A549 (cell line): ENCODE measurements around the gene BTBD7.

Source experiments
- CHD4 ChIP-seq: fragments of 200-600 bp; sonication (generic); IDR thresholded peaks from 2 replicates; pipeline ENCODE4 v1.6.1; 2016; ENCODE audit warnings: antibody characterized with exemption, mild to moderate bottlenecking, borderline replicate concordance
- CTCF ChIP-seq: fragments of >200 bp; sonication (Bioruptor Twin); formaldehyde crosslinking; IDR thresholded peaks from 3 replicates; pipeline ENCODE4 v1.5.1; 2016
- EHMT2 ChIP-seq: fragments of 200-600 bp; sonication (generic); IDR thresholded peaks from 2 replicates; pipeline ENCODE4 v1.6.1; 2016; ENCODE audit warnings: antibody characterized with exemption, low read depth, mild to moderate bottlenecking, moderate library complexity
- JUN ChIP-seq, 2 experiments: fragments of >200 bp; sonication (Bioruptor Twin); formaldehyde crosslinking; IDR thresholded peaks; 2 replicates in 1 of 2; 3 replicates in 1 of 2; pipeline ENCODE4 v1.6.1; 2016 to 2017
- MAX ChIP-seq: IDR thresholded peaks from 2 replicates; pipeline ENCODE4 v1.6.1; 2012
- POLR2A ChIP-seq: IDR thresholded peaks from 2 replicates; pipeline ENCODE4 v1.6.1; 2012; ENCODE audit warnings: mild to moderate bottlenecking, low read length
- POLR2AphosphoS2 ChIP-seq: conservative IDR thresholded peaks from 2 replicates; pipeline ENCODE4 v1.6.1; 2012; ENCODE audit warnings: low read length, improper control_type of control experiment, inconsistent platforms
- RAD21 ChIP-seq, 2 experiments: fragments of >200 bp in 1 of 2; sonication (Bioruptor Twin) in 1 of 2; formaldehyde crosslinking in 1 of 2; IDR thresholded peaks in 1 of 2; conservative IDR thresholded peaks in 1 of 2; 2 replicates in 1 of 2; 3 replicates in 1 of 2; pipeline ENCODE4 v1.6.1; 2012 to 2018; ENCODE audit warnings: inconsistent platforms in 1 of 2
- RCOR1 ChIP-seq: fragments of 150-350 bp; IDR thresholded peaks from 2 replicates; pipeline ENCODE4 v1.6.1; 2014; ENCODE audit warnings: antibody characterized with exemption, low read length, low read depth
- REST ChIP-seq: fragments of 200-600 bp; sonication (generic); IDR thresholded peaks from 2 replicates; pipeline ENCODE4 v1.6.1; 2016; ENCODE audit warnings: antibody characterized with exemption, mild to moderate bottlenecking, moderate library complexity
- RFX5 ChIP-seq: fragments of 450-650 bp; IDR thresholded peaks from 2 replicates; pipeline ENCODE4 v1.7.1; 2014; ENCODE audit warnings: antibody characterized with exemption, mild to moderate bottlenecking, moderate library complexity
- SMC3 ChIP-seq: fragments of >200 bp; sonication (Bioruptor Twin); formaldehyde crosslinking; IDR thresholded peaks from 3 replicates; pipeline ENCODE4 v1.6.1; 2018; ENCODE audit warnings: inconsistent platforms
- USF2 ChIP-seq: fragments of 450-650 bp; IDR thresholded peaks from 2 replicates; pipeline ENCODE4 v1.6.1; 2014; ENCODE audit warnings: antibody characterized with exemption
- ZNF302 ChIP-seq: fragments of 250-450 bp; sonication (Bioruptor Pico); IDR thresholded peaks from 2 replicates; pipeline ENCODE4 v1.9.0; 2021; ENCODE audit warnings: inconsistent platforms, mild to moderate bottlenecking, moderate library complexity

GRCh38 chr14:93201155-93201704 is 131.6 kb downstream of the BTBD7 start:
- no peak for TF ChIP-seq CTCF
- TF ChIP-seq POLR2A: no peak
- TF ChIP-seq POLR2AphosphoS2: no peak
- TF ChIP-seq MAX: no peak
- no peak for TF ChIP-seq ZNF302 (CRISPR knock-in tag)
- TF ChIP-seq RCOR1: no peak
- TF ChIP-seq EHMT2: no peak
- no peak for TF ChIP-seq RFX5
- no peak for TF ChIP-seq USF2
- no peak for TF ChIP-seq CHD4
- TF ChIP-seq REST: no peak
- TF ChIP-seq RAD21 (conservative IDR thresholded peaks at IDR 0.05 in 1 of 2, IDR thresholded peaks at IDR 0.05 in 1 of 2): no peak
- no peak for TF ChIP-seq SMC3
- no peak for TF ChIP-seq JUN (IDR thresholded peaks at IDR 0.05)
